HepG2 (cell line): ENCODE data around the gene TSPAN2. TPM values are rescaled to one million over a fixed set of nuclear protein-coding genes. Genes with fewer than 3 reads are reported as not detected.

ENCODE experiments used
- CREM ChIP-seq, 2 experiments: sonication (generic) in 1 of 2; formaldehyde crosslinking in 1 of 2; IDR thresholded peaks; 2 replicates each; pipeline versions ENCODE4 v1.4.0 to v1.6.1; 2016 to 2020; ENCODE audit warnings: antibody characterized with exemption in 1 of 2, mild to moderate bottlenecking in 1 of 2, missing genetic modification reagents in 1 of 2
- HDAC2 ChIP-seq: sonication (generic); formaldehyde crosslinking; IDR thresholded peaks from 2 replicates; pipeline ENCODE4 v1.4.0; 2020; ENCODE audit warnings: missing genetic modification reagents
- HNRNPH1 ChIP-seq: fragments of 200-400 bp; formaldehyde crosslinking; optimal IDR thresholded peaks from 2 replicates; pipeline ENCODE3; 2017; ENCODE audit warnings: mild to moderate bottlenecking, low read depth, low read length
- MTA1 ChIP-seq: sonication (generic); formaldehyde crosslinking; IDR thresholded peaks from 2 replicates; pipeline ENCODE4 v1.4.0; 2020; ENCODE audit warnings: missing genetic modification reagents, mild to moderate bottlenecking, borderline replicate concordance
- MTA3 ChIP-seq: sonication (generic); formaldehyde crosslinking; IDR thresholded peaks from 2 replicates; pipeline ENCODE4 v1.4.0; 2020; ENCODE audit warnings: missing genetic modification reagents
- NCOA1 ChIP-seq: sonication (generic); formaldehyde crosslinking; IDR thresholded peaks from 2 replicates; pipeline ENCODE4 v1.9.0; 2021; ENCODE audit warnings: missing genetic modification reagents
- NR2F6 ChIP-seq, 2 experiments: IDR thresholded peaks; 2 replicates each; pipeline ENCODE4 v1.6.1; 2016; ENCODE audit warnings: antibody characterized with exemption in 1 of 2, mild to moderate bottlenecking in 1 of 2
- PPARG ChIP-seq: conservative IDR thresholded peaks from 2 replicates; pipeline ENCODE4 v1.6.1; 2016; ENCODE audit warnings: missing biosample characterization, missing genetic modification reagents
- REPIN1 ChIP-seq: sonication (generic); formaldehyde crosslinking; IDR thresholded peaks from 2 replicates; pipeline ENCODE4 v1.8.0; 2022; ENCODE audit warnings: missing genetic modification reagents, low read depth, mild to moderate bottlenecking, borderline replicate concordance
- ZNF207 ChIP-seq: fragments of 450-650 bp; IDR thresholded peaks from 2 replicates; pipeline ENCODE4 v1.6.1; 2016; ENCODE audit warnings: antibody characterized with exemption, borderline replicate concordance
- ZNF251 ChIP-seq: sonication (generic); formaldehyde crosslinking; IDR thresholded peaks from 2 replicates; pipeline ENCODE4 v1.9.0; 2021; ENCODE audit warnings: mild to moderate bottlenecking, missing genetic modification reagents
- ZNF34 ChIP-seq: sonication (generic); formaldehyde crosslinking; IDR thresholded peaks from 2 replicates; pipeline ENCODE4 v1.4.0; 2020; ENCODE audit warnings: mild to moderate bottlenecking, missing genetic modification reagents, borderline replicate concordance
- ZNF543 ChIP-seq: sonication (generic); formaldehyde crosslinking; IDR thresholded peaks from 2 replicates; pipeline ENCODE4 v1.4.0; 2020; ENCODE audit warnings: mild to moderate bottlenecking, missing genetic modification reagents
- polyA plus RNA-seq, 8 experiments: library from polyadenylated mRNA; depleted of rRNA in 3 of 8; stranded (reverse) in 7 of 8; unstranded in 1 of 8; fragments of >200 nt; fragmentation: Illumina TruSeq in 4 of 8; extraction: Trizol in 4 of 8; gene quantifications; 2 replicates each; pipeline versions ENCODE4 v1.2.1 to v1.2.3, GENCODE V29; 2011 to 2016; ENCODE audit warnings: low read depth in 4 of 8, missing spikeins in 1 of 8, mixed read lengths in 1 of 8; ENCODE audit not compliant: insufficient read depth in 1 of 8
- total RNA-seq, 5 experiments: library from RNA; depleted of rRNA; stranded (reverse); fragments of >200 nt; fragmentation: Illumina TruSeq; extraction: Trizol; gene quantifications; 2 replicates each; pipeline ENCODE4 v1.2.3, GENCODE V29; 2016; ENCODE audit warnings: low read depth in 1 of 5
- TF ChIP-seq, protein P1 (sequence below): IDR thresholded peaks from 2 replicates; pipeline ENCODE4 v1.6.1; 2016; ENCODE audit warnings: missing genetic modification reagents, missing compliant biosample characterization
- TF ChIP-seq, protein P2 (sequence below): sonication (generic); formaldehyde crosslinking; IDR thresholded peaks from 2 replicates; pipeline ENCODE4 v1.4.0; 2020; ENCODE audit warnings: missing genetic modification reagents, borderline replicate concordance
- TF ChIP-seq, protein P3 (sequence below): sonication (generic); formaldehyde crosslinking; IDR thresholded peaks from 2 replicates; pipeline ENCODE4 v1.5.0; 2020; ENCODE audit warnings: missing genetic modification reagents
- TF ChIP-seq, protein P4 (sequence below): sonication (generic); formaldehyde crosslinking; IDR thresholded peaks from 2 replicates; pipeline ENCODE4 v1.9.0; 2021; ENCODE audit warnings: missing genetic modification reagents, borderline replicate concordance
- TF ChIP-seq, protein P5 (sequence below): sonication (generic); formaldehyde crosslinking; IDR thresholded peaks from 2 replicates; pipeline ENCODE4 v1.5.0; 2020; ENCODE audit warnings: mild to moderate bottlenecking, missing genetic modification reagents

TSPAN2 gene
- total and polyA plus RNA-seq, 2 of the 13 experiments (the other 11 are each of a cell fraction or from before 2014, with no cell fraction given): not detected

DNA sequence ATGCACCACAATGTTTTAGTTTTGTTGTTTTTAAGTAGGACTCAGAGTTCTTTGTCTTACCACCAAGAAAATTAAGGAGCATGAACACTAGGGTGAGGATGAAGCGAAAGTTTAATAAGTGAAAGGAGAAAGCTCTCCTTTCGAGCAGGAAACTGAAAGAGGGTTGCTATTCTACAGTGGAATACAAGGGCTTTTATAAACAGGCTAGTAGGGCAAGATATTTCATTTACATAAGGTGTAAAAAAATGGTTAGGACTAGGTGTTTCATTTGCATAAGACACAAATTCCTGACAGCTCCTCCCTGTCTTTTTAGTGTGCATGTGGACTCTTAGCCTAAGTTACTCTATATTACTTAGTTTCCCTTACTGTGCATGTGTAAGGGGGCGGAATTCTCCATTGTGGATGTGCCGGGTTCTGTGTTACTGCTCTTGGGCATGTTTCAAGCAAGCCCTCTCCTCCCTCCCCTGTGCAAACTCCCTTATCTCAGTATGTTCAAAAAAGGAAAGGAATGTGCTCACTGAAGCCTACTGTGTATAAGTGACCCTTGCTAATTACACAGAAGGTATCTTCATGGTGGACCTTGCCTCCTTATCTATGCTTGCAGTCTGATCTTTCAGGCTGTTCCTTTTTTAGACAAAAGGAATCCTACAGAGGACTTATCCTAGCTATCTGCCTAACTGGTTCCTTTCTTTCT lies 52.3 kb downstream of the TSPAN2 start (continued):
- TF ChIP-seq ZNF34 (CRISPR knock-in tag) (no peak), HNRNPH1 (no peak), MTA1 (CRISPR knock-in tag) (no peak), NR2F6 (IDR thresholded peaks at IDR 0.05) (peak; percentile 64), NR2F6 (CRISPR knock-in tag; IDR thresholded peaks at IDR 0.05) (peak; percentile 43; the same call in 1 of the 2 replicates), ZNF543 (CRISPR knock-in tag) (no peak), ZNF251 (CRISPR knock-in tag) (no peak), HDAC2 (CRISPR knock-in tag) (peak; percentile 79), ZNF207 (no peak), CREM (IDR thresholded peaks at IDR 0.05) (peak; percentile 53; the same call in 1 of the 2 replicates), CREM (CRISPR knock-in tag; IDR thresholded peaks at IDR 0.05) (no peak), MTA3 (CRISPR knock-in tag) (no peak), REPIN1 (CRISPR knock-in tag) (no peak), PPARG (0 out of 2 replicates have a peak, but pooled peaks have one; percentile 9), NCOA1 (0 out of 2 replicates have a peak, but pooled peaks have one; percentile 32)
- TF ChIP-seq, protein P1, sequence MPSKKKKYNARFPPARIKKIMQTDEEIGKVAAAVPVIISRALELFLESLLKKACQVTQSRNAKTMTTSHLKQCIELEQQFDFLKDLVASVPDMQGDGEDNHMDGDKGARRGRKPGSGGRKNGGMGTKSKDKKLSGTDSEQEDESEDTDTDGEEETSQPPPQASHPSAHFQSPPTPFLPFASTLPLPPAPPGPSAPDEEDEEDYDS (CRISPR knock-in tag): no peak
- TF ChIP-seq, protein P2, sequence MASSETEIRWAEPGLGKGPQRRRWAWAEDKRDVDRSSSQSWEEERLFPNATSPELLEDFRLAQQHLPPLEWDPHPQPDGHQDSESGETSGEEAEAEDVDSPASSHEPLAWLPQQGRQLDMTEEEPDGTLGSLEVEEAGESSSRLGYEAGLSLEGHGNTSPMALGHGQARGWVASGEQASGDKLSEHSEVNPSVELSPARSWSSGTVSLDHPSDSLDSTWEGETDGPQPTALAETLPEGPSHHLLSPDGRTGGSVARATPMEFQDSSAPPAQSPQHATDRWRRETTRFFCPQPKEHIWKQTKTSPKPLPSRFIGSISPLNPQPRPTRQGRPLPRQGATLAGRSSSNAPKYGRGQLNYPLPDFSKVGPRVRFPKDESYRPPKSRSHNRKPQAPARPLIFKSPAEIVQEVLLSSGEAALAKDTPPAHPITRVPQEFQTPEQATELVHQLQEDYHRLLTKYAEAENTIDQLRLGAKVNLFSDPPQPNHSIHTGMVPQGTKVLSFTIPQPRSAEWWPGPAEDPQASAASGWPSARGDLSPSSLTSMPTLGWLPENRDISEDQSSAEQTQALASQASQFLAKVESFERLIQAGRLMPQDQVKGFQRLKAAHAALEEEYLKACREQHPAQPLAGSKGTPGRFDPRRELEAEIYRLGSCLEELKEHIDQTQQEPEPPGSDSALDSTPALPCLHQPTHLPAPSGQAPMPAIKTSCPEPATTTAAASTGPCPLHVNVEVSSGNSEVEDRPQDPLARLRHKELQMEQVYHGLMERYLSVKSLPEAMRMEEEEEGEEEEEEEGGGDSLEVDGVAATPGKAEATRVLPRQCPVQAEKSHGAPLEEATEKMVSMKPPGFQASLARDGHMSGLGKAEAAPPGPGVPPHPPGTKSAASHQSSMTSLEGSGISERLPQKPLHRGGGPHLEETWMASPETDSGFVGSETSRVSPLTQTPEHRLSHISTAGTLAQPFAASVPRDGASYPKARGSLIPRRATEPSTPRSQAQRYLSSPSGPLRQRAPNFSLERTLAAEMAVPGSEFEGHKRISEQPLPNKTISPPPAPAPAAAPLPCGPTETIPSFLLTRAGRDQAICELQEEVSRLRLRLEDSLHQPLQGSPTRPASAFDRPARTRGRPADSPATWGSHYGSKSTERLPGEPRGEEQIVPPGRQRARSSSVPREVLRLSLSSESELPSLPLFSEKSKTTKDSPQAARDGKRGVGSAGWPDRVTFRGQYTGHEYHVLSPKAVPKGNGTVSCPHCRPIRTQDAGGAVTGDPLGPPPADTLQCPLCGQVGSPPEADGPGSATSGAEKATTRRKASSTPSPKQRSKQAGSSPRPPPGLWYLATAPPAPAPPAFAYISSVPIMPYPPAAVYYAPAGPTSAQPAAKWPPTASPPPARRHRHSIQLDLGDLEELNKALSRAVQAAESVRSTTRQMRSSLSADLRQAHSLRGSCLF (CRISPR knock-in tag): no peak
- TF ChIP-seq, protein P3, sequence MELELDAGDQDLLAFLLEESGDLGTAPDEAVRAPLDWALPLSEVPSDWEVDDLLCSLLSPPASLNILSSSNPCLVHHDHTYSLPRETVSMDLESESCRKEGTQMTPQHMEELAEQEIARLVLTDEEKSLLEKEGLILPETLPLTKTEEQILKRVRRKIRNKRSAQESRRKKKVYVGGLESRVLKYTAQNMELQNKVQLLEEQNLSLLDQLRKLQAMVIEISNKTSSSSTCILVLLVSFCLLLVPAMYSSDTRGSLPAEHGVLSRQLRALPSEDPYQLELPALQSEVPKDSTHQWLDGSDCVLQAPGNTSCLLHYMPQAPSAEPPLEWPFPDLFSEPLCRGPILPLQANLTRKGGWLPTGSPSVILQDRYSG (CRISPR knock-in tag): no peak
- TF ChIP-seq, protein P4, sequence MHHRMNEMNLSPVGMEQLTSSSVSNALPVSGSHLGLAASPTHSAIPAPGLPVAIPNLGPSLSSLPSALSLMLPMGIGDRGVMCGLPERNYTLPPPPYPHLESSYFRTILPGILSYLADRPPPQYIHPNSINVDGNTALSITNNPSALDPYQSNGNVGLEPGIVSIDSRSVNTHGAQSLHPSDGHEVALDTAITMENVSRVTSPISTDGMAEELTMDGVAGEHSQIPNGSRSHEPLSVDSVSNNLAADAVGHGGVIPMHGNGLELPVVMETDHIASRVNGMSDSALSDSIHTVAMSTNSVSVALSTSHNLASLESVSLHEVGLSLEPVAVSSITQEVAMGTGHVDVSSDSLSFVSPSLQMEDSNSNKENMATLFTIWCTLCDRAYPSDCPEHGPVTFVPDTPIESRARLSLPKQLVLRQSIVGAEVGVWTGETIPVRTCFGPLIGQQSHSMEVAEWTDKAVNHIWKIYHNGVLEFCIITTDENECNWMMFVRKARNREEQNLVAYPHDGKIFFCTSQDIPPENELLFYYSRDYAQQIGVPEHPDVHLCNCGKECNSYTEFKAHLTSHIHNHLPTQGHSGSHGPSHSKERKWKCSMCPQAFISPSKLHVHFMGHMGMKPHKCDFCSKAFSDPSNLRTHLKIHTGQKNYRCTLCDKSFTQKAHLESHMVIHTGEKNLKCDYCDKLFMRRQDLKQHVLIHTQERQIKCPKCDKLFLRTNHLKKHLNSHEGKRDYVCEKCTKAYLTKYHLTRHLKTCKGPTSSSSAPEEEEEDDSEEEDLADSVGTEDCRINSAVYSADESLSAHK (CRISPR knock-in tag): no peak
- TF ChIP-seq, protein P5, sequence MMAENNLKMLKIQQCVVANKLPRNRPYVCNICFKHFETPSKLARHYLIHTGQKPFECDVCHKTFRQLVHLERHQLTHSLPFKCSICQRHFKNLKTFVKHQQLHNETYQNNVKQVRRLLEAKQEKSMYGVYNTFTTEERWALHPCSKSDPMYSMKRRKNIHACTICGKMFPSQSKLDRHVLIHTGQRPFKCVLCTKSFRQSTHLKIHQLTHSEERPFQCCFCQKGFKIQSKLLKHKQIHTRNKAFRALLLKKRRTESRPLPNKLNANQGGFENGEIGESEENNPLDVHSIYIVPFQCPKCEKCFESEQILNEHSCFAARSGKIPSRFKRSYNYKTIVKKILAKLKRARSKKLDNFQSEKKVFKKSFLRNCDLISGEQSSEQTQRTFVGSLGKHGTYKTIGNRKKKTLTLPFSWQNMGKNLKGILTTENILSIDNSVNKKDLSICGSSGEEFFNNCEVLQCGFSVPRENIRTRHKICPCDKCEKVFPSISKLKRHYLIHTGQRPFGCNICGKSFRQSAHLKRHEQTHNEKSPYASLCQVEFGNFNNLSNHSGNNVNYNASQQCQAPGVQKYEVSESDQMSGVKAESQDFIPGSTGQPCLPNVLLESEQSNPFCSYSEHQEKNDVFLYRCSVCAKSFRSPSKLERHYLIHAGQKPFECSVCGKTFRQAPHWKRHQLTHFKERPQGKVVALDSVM (CRISPR knock-in tag): no peak
